Karpas-422 (cell line): ENCODE measurements around the gene LMF2. TPM values are rescaled to one million over a fixed set of nuclear protein-coding genes. Genes with fewer than 3 reads are reported as not detected.

Experiments used
- DNase-seq: peaks from one replicate; pipeline ENCODE4 v3.0.0-alpha.2; 2015
- H2AFZ ChIP-seq: fragments of 200-600 bp; sonication (generic); 2 replicates; pipeline ENCODE4 v1.6.1; 2014; ENCODE audit warnings: antibody characterized with exemption, low read length, mixed read lengths
- H3K27ac ChIP-seq: fragments of 200-600 bp; sonication (generic); 2 replicates; pipeline ENCODE4 v1.5.1; 2014; ENCODE audit warnings: mild to moderate bottlenecking, low read length, moderate library complexity
- H3K27me3 ChIP-seq: fragments of 200-600 bp; sonication (generic); 2 replicates; pipeline ENCODE4 v1.6.1; 2014; ENCODE audit warnings: low read length, mixed read lengths
- H3K36me3 ChIP-seq: fragments of 200-600 bp; sonication (generic); 2 replicates; pipeline ENCODE4 v1.6.1; 2014; ENCODE audit warnings: low read length, mixed read lengths; ENCODE audit not compliant: insufficient read depth
- H3K4me1 ChIP-seq: fragments of 200-600 bp; sonication (generic); 2 replicates; pipeline ENCODE4 v1.6.1; 2014; ENCODE audit warnings: mild to moderate bottlenecking, low read length, mixed read lengths
- H3K4me2 ChIP-seq: fragments of 200-600 bp; sonication (generic); 2 replicates; pipeline ENCODE4 v1.6.1; 2014; ENCODE audit warnings: low read length, low read depth, mild to moderate bottlenecking; ENCODE audit not compliant: poor library complexity, severe bottlenecking
- H3K4me3 ChIP-seq: fragments of 200-600 bp; sonication (generic); 2 replicates; pipeline ENCODE4 v1.5.1; 2014; ENCODE audit warnings: mild to moderate bottlenecking, antibody characterized with exemption, low read length, mixed read lengths
- H3K79me2 ChIP-seq: fragments of 200-600 bp; sonication (generic); 2 replicates; pipeline ENCODE4 v1.6.1; 2014; ENCODE audit warnings: mild to moderate bottlenecking, low read length, mixed read lengths
- H3K9ac ChIP-seq: fragments of 200-600 bp; sonication (generic); 2 replicates; pipeline ENCODE4 v1.6.0; 2014; ENCODE audit warnings: low read length
- H3K9me2 ChIP-seq: fragments of 200-600 bp; sonication (generic), shearing (Covaris generic); replicated peaks from 2 replicates; pipeline ENCODE4 v1.6.0; 2014; ENCODE audit warnings: mild to moderate bottlenecking, low read length, moderate library complexity; ENCODE audit not compliant: insufficient read depth
- H3K9me3 ChIP-seq: fragments of 300-700, 200-600 bp; sonication (generic); 2 replicates; pipeline ENCODE4 v1.6.1; 2014; ENCODE audit warnings: low read length, mixed read lengths
- H4K20me1 ChIP-seq: fragments of 200-600 bp; sonication (generic); 2 replicates; pipeline ENCODE4 v1.6.1; 2014; ENCODE audit warnings: mild to moderate bottlenecking, antibody characterized with exemption, low read length, low read depth; ENCODE audit not compliant: insufficient read depth
- total RNA-seq: library from RNA; depleted of rRNA; stranded (reverse); fragments of >200 nt; shearing (Covaris generic); gene quantifications from 2 replicates; pipeline ENCODE4 v1.2.3, GENCODE V29; 2014; ENCODE audit warnings: low replicate concordance; rRNA removed

LMF2 gene
- 19.2 and 21.4 TPM in 2 replicates for total RNA-seq

GRCh38 chr22:50507421-50507990, at the start of gene LMF2:
Gene LMF2 (minus strand): TSS chr22:50507702. CDS start chr22:50507675, 27 bp downstream.
- H3K9me2 ChIP-seq: no peaks in the 10 kb centered on the region
- peak within 1 kb of the TSS; percentile 94 for H3K4me3 ChIP-seq
- peaks cover 20% of the 10 kb centered on the region for H3K4me1 ChIP-seq

GRCh38 chr22:50556703-50557102, 49.2 kb upstream of the LMF2 start:
- Histone ChIP-seq H4K20me1 (no peaks in the 10 kb centered on the region), H3K9ac (no peak overlapping the region), H2AFZ (no peak overlapping the region), H3K4me1 (no peaks in the 10 kb centered on the region), H3K9me3 (no peaks in the 10 kb centered on the region), H3K4me3 (no peak overlapping the region), H3K9me2 (no peaks in the 10 kb centered on the region), H3K36me3 (no peaks in the 10 kb centered on the region), H3K27me3 (no peaks in the 10 kb centered on the region), H3K27ac (no peak overlapping the region), H3K79me2 (no peaks in the 10 kb centered on the region), H3K4me2 (no peak overlapping the region)
- DNase-seq: no peak

More at GRCh38 chr22:50507421-50507990, at the start of gene LMF2:
- Histone ChIP-seq H3K4me2 (peak within 1 kb of the TSS; percentile 98), H3K9ac (peak within 1 kb of the TSS; percentile 100), H3K36me3 (no peaks in the 10 kb centered on the region), H4K20me1 (0 out of 2 replicates have a peak, but pooled peaks cover 3% of the 10 kb centered on the region), H3K27me3 (no peaks in the 10 kb centered on the region), H3K27ac (peak within 1 kb of the TSS; percentile 60; the same call in 1 of the 2 replicates), H2AFZ (peak within 1 kb of the TSS; percentile 93; the same call in 1 of the 2 replicates), H3K9me3 (no peaks in the 10 kb centered on the region), H3K79me2 (peaks cover 46% of the 10 kb centered on the region)
- DNase-seq: no peak

- Histone ChIP-seq H3K4me1 (peaks cover 13% of the 10 kb centered on the region), H3K79me2 (no peaks in the 10 kb centered on the region), H3K9ac (no peak overlapping the region), H3K27ac (no peak overlapping the region), H4K20me1 (no peaks in the 10 kb centered on the region), H3K36me3 (no peaks in the 10 kb centered on the region), H3K4me2 (no peak overlapping the region), H3K4me3 (no peak overlapping the region), H2AFZ (no peak overlapping the region), H3K27me3 (no peaks in the 10 kb centered on the region), H3K9me3 (no peaks in the 10 kb centered on the region), H3K9me2 (no peaks in the 10 kb centered on the region)
- DNase-seq: no peak
Observed at GRCh38 chr22:50553310-50553709, 45.8 kb upstream of the LMF2 start.

GRCh38 chr22:50551160-50551752, 43.8 kb upstream of the LMF2 start:
- no peaks in the 10 kb centered on the region for H3K9me3 ChIP-seq
- H3K4me1 ChIP-seq: peaks cover 22% of the 10 kb centered on the region

GRCh38 chr22:50550395-50550794, 42.9 kb upstream of the LMF2 start:
- H3K4me2 ChIP-seq: no peak overlapping the region
- H3K9ac ChIP-seq: no peak overlapping the region
- DNase-seq: no peak
- H3K4me1 ChIP-seq: peaks cover 22% of the 10 kb centered on the region
- H2AFZ ChIP-seq: no peak overlapping the region
- H3K36me3 ChIP-seq: no peaks in the 10 kb centered on the region
- no peaks in the 10 kb centered on the region for H3K9me3 ChIP-seq
- no peaks in the 10 kb centered on the region for H3K79me2 ChIP-seq
- no peaks in the 10 kb centered on the region for H4K20me1 ChIP-seq
- H3K9me2 ChIP-seq: no peaks in the 10 kb centered on the region
- no peak overlapping the region for H3K27ac ChIP-seq
- no peak overlapping the region for H3K4me3 ChIP-seq
- H3K27me3 ChIP-seq: no peaks in the 10 kb centered on the region

More at GRCh38 chr22:50551160-50551752, 43.8 kb upstream of the LMF2 start:
- Histone ChIP-seq H3K4me2 (no peak overlapping the region), H3K27me3 (no peaks in the 10 kb centered on the region), H3K27ac (no peak overlapping the region), H3K4me3 (no peak overlapping the region), H3K79me2 (no peaks in the 10 kb centered on the region), H3K36me3 (no peaks in the 10 kb centered on the region), H3K9me2 (no peaks in the 10 kb centered on the region), H4K20me1 (no peaks in the 10 kb centered on the region), H3K9ac (no peak overlapping the region), H2AFZ (no peak overlapping the region)
- no peak for DNase-seq

GRCh38 chr22:50548921-50549790, 41.7 kb upstream of the LMF2 start:
- peak overlapping the region; percentile 88 for H3K9ac ChIP-seq

GRCh38 chr22:50548040-50548920, 40.8 kb upstream of the LMF2 start:
- Histone ChIP-seq H3K27ac (no peak overlapping the region), H3K9ac (peak overlapping the region; percentile 88), H3K36me3 (no peaks in the 10 kb centered on the region), H2AFZ (peak overlapping the region; percentile 93), H4K20me1 (no peaks in the 10 kb centered on the region), H3K9me3 (no peaks in the 10 kb centered on the region), H3K27me3 (no peaks in the 10 kb centered on the region), H3K79me2 (no peaks in the 10 kb centered on the region), H3K4me2 (peak overlapping the region; percentile 97), H3K4me1 (peaks cover 36% of the 10 kb centered on the region), H3K9me2 (no peaks in the 10 kb centered on the region), H3K4me3 (peak overlapping the region; percentile 70)
- peak; percentile 84 for DNase-seq

More at GRCh38 chr22:50548921-50549790, 41.7 kb upstream of the LMF2 start:
- no peak for DNase-seq
- H3K4me2 ChIP-seq: peak overlapping the region; percentile 97
- H3K4me1 ChIP-seq: peaks cover 31% of the 10 kb centered on the region
- H3K9me3 ChIP-seq: no peaks in the 10 kb centered on the region
- no peaks in the 10 kb centered on the region for H3K79me2 ChIP-seq
- no peaks in the 10 kb centered on the region for H3K9me2 ChIP-seq
- H3K36me3 ChIP-seq: no peaks in the 10 kb centered on the region
- H3K27ac ChIP-seq: no peak overlapping the region
- H2AFZ ChIP-seq: peak overlapping the region; percentile 93
- no peaks in the 10 kb centered on the region for H3K27me3 ChIP-seq
- no peaks in the 10 kb centered on the region for H4K20me1 ChIP-seq
- peak overlapping the region; percentile 70 for H3K4me3 ChIP-seq
